NCI-H526 treated with DMSO at 0.1 percent for 48 hours (cell line): Measurements from ENCODE around the gene GASK1A.
"Not testable (repeated sequence)": the region's sequence is repeated elsewhere in the genome, so short reads cannot be mapped to it uniquely, and the experiment has no call there.

Experiments used
- DNase-seq: peaks from one replicate; lab custom pipeline; 2025; lab: John Stamatoyannopoulos, UW

Gene GASK1A

GRCh38 chr3:42979044-42979972 lies at the start of gene GASK1A:
Gene GASK1A (plus strand): TSS chr3:42979311. CDS start chr3:42979643, 332 bp downstream.
- DNase-seq, result peak; percentile 39

GRCh38 chr3:42934111-42934510 lies 45.0 kb upstream of the GASK1A start:
- DNase-seq, result no peak

GRCh38 chr3:42934910-42935309 lies 44.2 kb upstream of the GASK1A start:
- DNase-seq, result no peak

GRCh38 chr3:42935472-42935871 lies 43.6 kb upstream of the GASK1A start:
- no peak for DNase-seq

- no peak for DNase-seq
Measured at GRCh38 chr3:42936157-42936981, 42.7 kb upstream of the GASK1A start.

GRCh38 chr3:42937334-42937733 lies 41.8 kb upstream of the GASK1A start:
- no peak for DNase-seq

- DNase-seq, result no peak
Measured at GRCh38 chr3:42942693-42943092, 36.4 kb upstream of the GASK1A start.

- DNase-seq, result no peak
Measured at GRCh38 chr3:42946050-42946449, 33.1 kb upstream of the GASK1A start.

- DNase-seq, result no peak
Measured at GRCh38 chr3:42957573-42957972, 21.5 kb upstream of the GASK1A start.

GRCh38 chr3:42960282-42960681 lies 18.8 kb upstream of the GASK1A start:
- DNase-seq, result no peak

GRCh38 chr3:42960786-42961185 lies 18.3 kb upstream of the GASK1A start:
- no peak for DNase-seq

GRCh38 chr3:42961633-42962032 lies 17.5 kb upstream of the GASK1A start:
- DNase-seq, result peak; percentile 30

- no peak for DNase-seq
Measured at GRCh38 chr3:42963269-42963668, 15.8 kb upstream of the GASK1A start.

- DNase-seq, result no peak
Measured at GRCh38 chr3:42964266-42964665, 14.8 kb upstream of the GASK1A start.

- DNase-seq, result no peak
Measured at GRCh38 chr3:42970557-42970956, 8.6 kb upstream of the GASK1A start.

GRCh38 chr3:42970976-42971772 lies 7.9 kb upstream of the GASK1A start:
- no peak for DNase-seq

GRCh38 chr3:42974906-42975305 lies 4.2 kb upstream of the GASK1A start:
- not testable (repeated sequence) for DNase-seq

- DNase-seq, result no peak
Measured at GRCh38 chr3:42975456-42975855, 3.7 kb upstream of the GASK1A start.

GRCh38 chr3:42975955-42976354 lies 3.2 kb upstream of the GASK1A start:
- DNase-seq, result no peak

- no peak for DNase-seq
Measured at GRCh38 chr3:42980209-42980608, 1.1 kb downstream of the GASK1A start.

- no peak for DNase-seq
Measured at GRCh38 chr3:42980909-42981308, 1.8 kb downstream of the GASK1A start.
